Measurements from ENCODE around the gene SEC31B. TPM values are rescaled to one million over a fixed set of nuclear protein-coding genes. Genes with fewer than 3 reads are reported as not detected.
A peak's percentile ranks its signal among the peaks of the same experiment; 100 is the strongest.

SEC31B gene
- total RNA-seq, 1 experiment from 2014 or later: 10.6 TPM

DNA sequence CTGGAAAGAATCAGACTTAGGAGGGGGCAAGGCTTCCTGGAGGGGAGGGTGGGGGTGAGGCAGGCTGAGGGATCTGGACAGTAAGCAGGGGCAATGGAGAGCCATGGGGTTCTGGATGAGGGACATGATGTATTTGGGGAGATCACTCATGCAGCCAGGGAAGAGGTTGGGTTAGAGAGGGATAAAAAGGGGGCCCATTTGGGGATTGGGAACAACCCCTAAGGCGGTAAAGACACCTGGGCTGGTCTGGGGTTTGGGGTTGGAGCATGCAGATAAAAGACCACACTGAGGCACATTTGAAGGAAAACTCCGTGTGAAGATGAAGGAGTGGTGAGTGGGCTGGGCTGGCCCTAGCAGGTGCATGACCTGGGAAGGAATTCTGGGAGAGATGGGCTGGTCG is 46.9 kb upstream of the SEC31B start:
- Mint-ChIP-seq H3K4me1 (ENCODE audit: insufficient read depth, unreplicated experiment) (peaks cover 7% of the 10 kb centered on the region), H3K27me3 (ENCODE audit: insufficient read depth, unreplicated experiment) (no peaks in the 10 kb centered on the region), H3K27ac (ENCODE audit: low read depth, unreplicated experiment) (no peak overlapping the region), H3K4me3 (ENCODE audit: unreplicated experiment) (no peak overlapping the region), H3K9me3 (ENCODE audit: unreplicated experiment) (no peaks in the 10 kb centered on the region), H3K36me3 (ENCODE audit: insufficient read depth, unreplicated experiment) (peaks cover 6% of the 10 kb centered on the region)
- intact Hi-C loops (cut with micrococcal nuclease): no loop called here
- TF ChIP-seq, protein P1, sequence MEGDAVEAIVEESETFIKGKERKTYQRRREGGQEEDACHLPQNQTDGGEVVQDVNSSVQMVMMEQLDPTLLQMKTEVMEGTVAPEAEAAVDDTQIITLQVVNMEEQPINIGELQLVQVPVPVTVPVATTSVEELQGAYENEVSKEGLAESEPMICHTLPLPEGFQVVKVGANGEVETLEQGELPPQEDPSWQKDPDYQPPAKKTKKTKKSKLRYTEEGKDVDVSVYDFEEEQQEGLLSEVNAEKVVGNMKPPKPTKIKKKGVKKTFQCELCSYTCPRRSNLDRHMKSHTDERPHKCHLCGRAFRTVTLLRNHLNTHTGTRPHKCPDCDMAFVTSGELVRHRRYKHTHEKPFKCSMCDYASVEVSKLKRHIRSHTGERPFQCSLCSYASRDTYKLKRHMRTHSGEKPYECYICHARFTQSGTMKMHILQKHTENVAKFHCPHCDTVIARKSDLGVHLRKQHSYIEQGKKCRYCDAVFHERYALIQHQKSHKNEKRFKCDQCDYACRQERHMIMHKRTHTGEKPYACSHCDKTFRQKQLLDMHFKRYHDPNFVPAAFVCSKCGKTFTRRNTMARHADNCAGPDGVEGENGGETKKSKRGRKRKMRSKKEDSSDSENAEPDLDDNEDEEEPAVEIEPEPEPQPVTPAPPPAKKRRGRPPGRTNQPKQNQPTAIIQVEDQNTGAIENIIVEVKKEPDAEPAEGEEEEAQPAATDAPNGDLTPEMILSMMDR (IDR thresholded peaks at IDR 0.05; ENCODE audit: unreplicated experiment): no peak
- BruUV-seq (replicated peaks): no TSS peak
- ChIA-PET POLR2A (no interaction called here), CTCF (no interaction called here)
- no peak for DNase-seq (ENCODE audit: unreplicated experiment)

DNA sequence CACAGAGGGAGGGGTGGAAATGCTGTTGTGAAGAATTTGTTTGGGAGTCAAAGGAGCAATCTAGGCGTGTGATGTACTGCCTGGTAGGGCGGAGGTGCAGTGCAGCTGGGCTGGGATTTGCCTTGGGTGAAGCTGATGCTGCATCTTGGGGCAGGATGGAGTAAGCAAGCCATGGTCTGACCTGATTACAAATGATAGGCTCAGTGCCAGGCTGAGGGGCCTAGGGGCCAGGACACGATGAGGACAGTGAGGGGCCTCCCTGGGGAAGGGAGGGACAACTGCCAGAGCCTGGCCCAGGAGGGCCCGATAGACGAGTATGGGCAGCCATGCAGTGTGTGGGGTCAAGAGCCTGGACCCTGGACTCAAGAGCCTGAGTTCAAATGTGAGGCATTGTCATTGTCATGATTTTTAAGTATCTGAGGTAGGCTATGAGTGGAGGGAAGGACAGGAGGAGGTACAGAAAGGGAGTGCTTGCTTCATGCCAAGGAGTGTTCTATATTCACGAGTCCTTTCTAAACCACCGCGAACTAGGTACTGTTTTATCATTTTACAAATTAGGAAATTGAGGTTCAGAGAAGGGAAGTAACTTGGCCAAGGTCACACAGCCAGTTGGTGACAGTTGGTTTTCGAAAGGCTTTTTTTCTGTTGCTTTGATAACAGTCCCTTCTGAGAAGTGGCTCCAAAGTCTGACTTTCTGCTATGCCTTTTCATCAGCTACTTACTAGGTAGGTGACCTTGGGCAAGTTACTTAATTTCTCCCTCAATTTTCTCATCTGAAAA is 45.7 kb upstream of the SEC31B start:
- H3K4me1 Mint-ChIP-seq (ENCODE audit: insufficient read depth, unreplicated experiment): peaks cover 7% of the 10 kb centered on the region
- no peak for DNase-seq (ENCODE audit: unreplicated experiment)
- H3K4me3 Mint-ChIP-seq (ENCODE audit: unreplicated experiment): no peak overlapping the region
- no TSS peak for BruUV-seq (replicated peaks)
- H3K27me3 Mint-ChIP-seq (ENCODE audit: insufficient read depth, unreplicated experiment): no peaks in the 10 kb centered on the region
- peaks cover 6% of the 10 kb centered on the region for H3K36me3 Mint-ChIP-seq (ENCODE audit: insufficient read depth, unreplicated experiment)
- intact Hi-C loops (cut with micrococcal nuclease): no loop called here
- TF ChIP-seq, protein P1 (IDR thresholded peaks at IDR 0.05; ENCODE audit: unreplicated experiment): no peak
- CTCF ChIA-PET: interaction anchor here (1.0 kb wide), 1 partner anchor 11 kb away, joined by 3 read pairs; no protein-coding TSS in a partner anchor
- POLR2A ChIA-PET: no interaction called here
- peak overlapping the region; percentile 2 for H3K27ac Mint-ChIP-seq (ENCODE audit: low read depth, unreplicated experiment)
- no peaks in the 10 kb centered on the region for H3K9me3 Mint-ChIP-seq (ENCODE audit: unreplicated experiment)

DNA sequence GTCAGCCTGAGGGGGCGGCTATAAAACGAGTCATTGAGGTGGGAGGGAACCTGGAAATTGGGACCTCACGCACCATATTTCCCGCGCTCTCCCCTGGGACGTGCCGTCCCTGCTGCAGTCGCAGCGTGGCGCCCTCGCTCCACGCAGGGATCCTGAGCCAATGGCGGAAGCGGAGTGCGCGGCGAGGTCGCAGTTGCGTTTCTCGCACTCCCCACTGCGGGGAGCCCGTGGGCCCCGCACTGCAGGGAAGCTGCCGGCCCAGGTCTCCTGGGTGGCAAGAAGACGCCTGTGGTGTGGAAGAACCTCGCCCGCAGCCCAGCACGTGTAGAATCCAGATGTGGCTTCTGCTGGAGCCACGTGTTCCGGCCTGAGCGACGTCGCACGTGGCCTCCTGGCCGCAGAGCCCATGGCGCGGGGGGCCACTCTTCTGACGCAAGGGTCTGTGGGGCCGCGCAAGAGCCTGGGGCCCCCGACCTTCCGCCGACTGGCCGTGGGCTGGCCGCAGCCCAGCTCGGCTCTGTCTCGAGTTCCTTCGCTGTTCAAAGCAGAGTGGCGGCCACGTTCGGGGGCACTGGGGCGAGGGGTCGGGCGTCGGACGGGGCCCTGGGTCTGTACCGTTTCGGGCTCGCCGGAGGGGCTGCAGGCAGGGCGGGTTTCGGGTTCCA is 42.5 kb upstream of the SEC31B start:
- H3K9me3 Mint-ChIP-seq (ENCODE audit: unreplicated experiment): no peaks in the 10 kb centered on the region
- H3K36me3 Mint-ChIP-seq (ENCODE audit: insufficient read depth, unreplicated experiment): peaks cover 19% of the 10 kb centered on the region
- H3K4me1 Mint-ChIP-seq (ENCODE audit: insufficient read depth, unreplicated experiment): peaks cover 4% of the 10 kb centered on the region
- BruUV-seq (replicated peaks): no TSS peak
- H3K27me3 Mint-ChIP-seq (ENCODE audit: insufficient read depth, unreplicated experiment): no peaks in the 10 kb centered on the region
- H3K4me3 Mint-ChIP-seq (ENCODE audit: unreplicated experiment): no peak overlapping the region
- CTCF ChIA-PET: interaction anchor here (2.5 kb wide), 1 partner anchor 182 kb away, joined by 17 read pairs; no protein-coding TSS in a partner anchor
- peak; percentile 44 for DNase-seq (ENCODE audit: unreplicated experiment)
- H3K27ac Mint-ChIP-seq (ENCODE audit: low read depth, unreplicated experiment): no peak overlapping the region
- TF ChIP-seq, protein P1 (IDR thresholded peaks at IDR 0.05; ENCODE audit: unreplicated experiment): peak; percentile 87
- POLR2A ChIA-PET: interaction anchor here (0.6 to 2.0 kb wide), 2 partner anchors 9 to 57 kb away, joined by 4 to 6 read pairs; no protein-coding TSS in a partner anchor
- intact Hi-C loops (cut with micrococcal nuclease): loop anchor here (1.0 to 5.0 kb wide), 2 partner anchors 165 to 316 kb away; no protein-coding TSS in a partner anchor

DNA sequence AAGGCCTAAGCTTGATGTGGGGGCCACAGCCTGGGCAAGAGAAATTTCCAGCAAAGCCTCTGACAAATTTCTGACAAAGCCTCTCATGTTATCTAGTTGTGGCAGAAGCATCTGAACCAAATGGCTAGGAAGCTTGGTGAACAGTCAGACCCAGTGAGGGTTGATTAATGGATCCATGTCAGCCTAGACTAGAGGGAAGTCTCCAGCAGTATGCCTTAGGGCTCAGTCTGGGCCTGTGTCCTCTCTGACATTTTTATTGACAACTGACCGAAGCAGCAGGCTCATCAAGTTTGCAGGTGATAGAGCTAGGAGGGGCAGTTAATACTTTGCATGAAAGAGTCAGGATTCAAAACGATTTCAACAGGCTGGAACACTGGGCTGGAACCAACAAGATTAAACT is 41.3 kb upstream of the SEC31B start:
- H3K27me3 Mint-ChIP-seq (ENCODE audit: insufficient read depth, unreplicated experiment): no peaks in the 10 kb centered on the region
- CTCF ChIA-PET: interaction anchor here (0.6 to 1.4 kb wide), 6 partner anchors 8 to 310 kb away, joined by 3 to 8 read pairs (median 4); partner anchors contain the start of gene HIF1AN
- no TSS peak for BruUV-seq (replicated peaks)
- H3K4me3 Mint-ChIP-seq (ENCODE audit: unreplicated experiment): no peak overlapping the region
- H3K4me1 Mint-ChIP-seq (ENCODE audit: insufficient read depth, unreplicated experiment): no peaks in the 10 kb centered on the region
- POLR2A ChIA-PET: interaction anchor here (0.6 to 1.5 kb wide), 2 partner anchors 10 to 366 kb away, joined by 3 to 4 read pairs; no protein-coding TSS in a partner anchor
- peaks cover 24% of the 10 kb centered on the region for H3K36me3 Mint-ChIP-seq (ENCODE audit: insufficient read depth, unreplicated experiment)
- H3K27ac Mint-ChIP-seq (ENCODE audit: low read depth, unreplicated experiment): no peak overlapping the region
- DNase-seq (ENCODE audit: unreplicated experiment): no peak
- intact Hi-C loops (cut with micrococcal nuclease): loop anchor here (5.0 kb wide), 1 partner anchor 166 kb away; no protein-coding TSS in a partner anchor
- TF ChIP-seq, protein P1 (IDR thresholded peaks at IDR 0.05; ENCODE audit: unreplicated experiment): no peak
- H3K9me3 Mint-ChIP-seq (ENCODE audit: unreplicated experiment): no peaks in the 10 kb centered on the region

Measured in MCF 10A (cell line).